ENCODE results near the gene POGK. TPM values are rescaled to one million over a fixed set of nuclear protein-coding genes. Genes with fewer than 3 reads are reported as not detected.

POGK gene
- total and polyA plus RNA-seq, 9 of the 15 experiments (the other 6 are each of a cell fraction or from before 2014, with no cell fraction given) = 6.1 to 44.5 (median 24.3) TPM

DNA sequence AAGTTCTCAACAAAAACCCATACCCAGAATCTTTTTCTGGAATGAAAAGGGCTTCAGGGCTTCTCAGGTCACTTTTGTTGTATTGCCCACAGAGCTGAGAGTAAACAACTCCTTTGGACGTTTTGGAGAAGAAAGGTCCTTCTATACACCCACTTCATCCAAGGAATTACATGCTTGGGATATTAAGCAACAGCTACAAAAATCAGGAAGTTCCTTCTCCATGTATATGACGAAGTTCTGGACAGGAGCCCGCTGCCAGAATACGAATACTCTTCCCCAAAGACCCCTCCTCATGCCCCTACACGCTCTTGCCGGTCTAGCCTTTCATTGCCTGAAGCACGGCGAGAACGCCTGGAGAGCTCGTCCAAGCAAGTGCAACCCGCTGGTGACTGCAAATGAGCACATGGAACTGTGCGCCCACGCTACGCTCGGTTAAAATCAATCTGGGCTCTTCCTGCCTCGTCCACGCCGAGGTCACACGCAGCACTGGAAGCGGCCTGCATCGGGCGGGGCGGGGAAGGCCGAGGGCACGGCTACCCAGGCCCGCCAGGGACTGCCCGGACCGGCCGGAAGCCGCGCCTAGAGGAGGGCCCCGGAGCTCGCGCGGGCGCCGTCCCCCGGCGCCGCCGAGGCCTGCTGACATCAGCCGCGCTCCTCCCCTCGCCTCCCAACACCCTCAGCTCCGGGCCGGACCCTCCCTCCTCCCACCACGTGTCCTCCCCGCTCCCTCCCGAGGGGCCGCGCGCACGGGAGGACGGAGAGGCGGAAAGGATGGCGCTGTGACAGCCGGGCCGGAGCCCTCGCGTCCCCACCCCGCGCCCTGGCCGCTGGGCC lies at the start of gene POGK (continued):
- no peak for TF ChIP-seq XRCC3 (IDR thresholded peaks at IDR 0.05)
- peak; percentile 36; the same call in 1 of the 2 replicates for TF ChIP-seq ELF2 (CRISPR knock-in tag; IDR thresholded peaks at IDR 0.05)
- TF ChIP-seq TAF7 (tag; IDR thresholded peaks at IDR 0.05) = peak; percentile 83
- no peak for TF ChIP-seq GATAD2A (IDR thresholded peaks at IDR 0.05)
- 0 out of 2 replicates have a peak, but pooled peaks have one; percentile 18 for TF ChIP-seq NFIC (IDR thresholded peaks at IDR 0.05)
- TF ChIP-seq TSC22D4 (tag; IDR thresholded peaks at IDR 0.05) = no peak
- no peak for TF ChIP-seq TAF9B (IDR thresholded peaks at IDR 0.05; ENCODE audit: partially characterized antibody)
- peak; percentile 81 for TF ChIP-seq USF1 (CRISPR knock-in tag; IDR thresholded peaks at IDR 0.05)
- TF ChIP-seq CREB1 (IDR thresholded peaks at IDR 0.05) = peak; percentile 60
- TF ChIP-seq CREB1 (CRISPR knock-in tag; IDR thresholded peaks at IDR 0.05) = no peak; the same call in 1 of the 2 replicates
- no peak for TF ChIP-seq ZBTB8A (IDR thresholded peaks at IDR 0.05; ENCODE audit: partially characterized antibody)
- TF ChIP-seq NONO (IDR thresholded peaks at IDR 0.05; ENCODE audit: low read depth in 2 of 2, low read length in 1 of 2) = peak; percentile 86 to 92
- TF ChIP-seq, protein P1, sequence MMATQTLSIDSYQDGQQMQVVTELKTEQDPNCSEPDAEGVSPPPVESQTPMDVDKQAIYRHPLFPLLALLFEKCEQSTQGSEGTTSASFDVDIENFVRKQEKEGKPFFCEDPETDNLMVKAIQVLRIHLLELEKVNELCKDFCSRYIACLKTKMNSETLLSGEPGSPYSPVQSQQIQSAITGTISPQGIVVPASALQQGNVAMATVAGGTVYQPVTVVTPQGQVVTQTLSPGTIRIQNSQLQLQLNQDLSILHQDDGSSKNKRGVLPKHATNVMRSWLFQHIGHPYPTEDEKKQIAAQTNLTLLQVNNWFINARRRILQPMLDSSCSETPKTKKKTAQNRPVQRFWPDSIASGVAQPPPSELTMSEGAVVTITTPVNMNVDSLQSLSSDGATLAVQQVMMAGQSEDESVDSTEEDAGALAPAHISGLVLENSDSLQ (IDR thresholded peaks at IDR 0.05) = no peak
- no peak for TF ChIP-seq ZNF311 (CRISPR knock-in tag; IDR thresholded peaks at IDR 0.05)
- TF ChIP-seq ZBTB43 (CRISPR knock-in tag; IDR thresholded peaks at IDR 0.05) = no peak
- TF ChIP-seq RBM14 (IDR thresholded peaks at IDR 0.05; ENCODE audit: borderline replicate concordance, insufficient read depth, low read depth, low read length) = no peak
- no peak for TF ChIP-seq XRCC4 (IDR thresholded peaks at IDR 0.05; ENCODE audit: extremely low read depth, insufficient read depth, insufficient read length)
- TF ChIP-seq RAD51 (IDR thresholded peaks at IDR 0.05; ENCODE audit: borderline replicate concordance, low read depth) = peak; percentile 45; the same call in 1 of the 2 replicates
- TF ChIP-seq ATF1 (CRISPR knock-in tag; IDR thresholded peaks at IDR 0.05) = no peak
- peak; percentile 87 for TF ChIP-seq ATF1 (tag; IDR thresholded peaks at IDR 0.05)
- TF ChIP-seq, protein P2, sequence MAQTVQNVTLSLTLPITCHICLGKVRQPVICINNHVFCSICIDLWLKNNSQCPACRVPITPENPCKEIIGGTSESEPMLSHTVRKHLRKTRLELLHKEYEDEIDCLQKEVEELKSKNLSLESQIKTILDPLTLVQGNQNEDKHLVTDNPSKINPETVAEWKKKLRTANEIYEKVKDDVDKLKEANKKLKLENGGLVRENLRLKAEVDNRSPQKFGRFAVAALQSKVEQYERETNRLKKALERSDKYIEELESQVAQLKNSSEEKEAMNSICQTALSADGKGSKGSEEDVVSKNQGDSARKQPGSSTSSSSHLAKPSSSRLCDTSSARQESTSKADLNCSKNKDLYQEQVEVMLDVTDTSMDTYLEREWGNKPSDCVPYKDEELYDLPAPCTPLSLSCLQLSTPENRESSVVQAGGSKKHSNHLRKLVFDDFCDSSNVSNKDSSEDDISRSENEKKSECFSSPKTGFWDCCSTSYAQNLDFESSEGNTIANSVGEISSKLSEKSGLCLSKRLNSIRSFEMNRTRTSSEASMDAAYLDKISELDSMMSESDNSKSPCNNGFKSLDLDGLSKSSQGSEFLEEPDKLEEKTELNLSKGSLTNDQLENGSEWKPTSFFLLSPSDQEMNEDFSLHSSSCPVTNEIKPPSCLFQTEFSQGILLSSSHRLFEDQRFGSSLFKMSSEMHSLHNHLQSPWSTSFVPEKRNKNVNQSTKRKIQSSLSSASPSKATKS (CRISPR knock-in tag; IDR thresholded peaks at IDR 0.05) = no peak
- peak; percentile 26 for TF ChIP-seq POU5F1 (IDR thresholded peaks at IDR 0.05; ENCODE audit: borderline replicate concordance, low read depth, low read length, partially characterized antibody)
- no peak for TF ChIP-seq CC2D1A (IDR thresholded peaks at IDR 0.05)
- TF ChIP-seq RBM15 (IDR thresholded peaks at IDR 0.05; ENCODE audit: insufficient read depth, low read length) = no peak
